WTC11 (cell line): ENCODE results near the gene PRKAR1B.

Source experiments
- MAX ChIP-seq: sonication (generic); formaldehyde crosslinking; IDR thresholded peaks from 2 replicates; pipeline ENCODE4 v1.8.0; 2022; ENCODE audit warnings: mild to moderate bottlenecking, missing genetic modification reagents
- NR1H2 ChIP-seq: sonication (generic); formaldehyde crosslinking; IDR thresholded peaks from 2 replicates; pipeline ENCODE4 v1.9.0; 2021; ENCODE audit warnings: mild to moderate bottlenecking, moderate library complexity, missing genetic modification reagents
- TF ChIP-seq, protein P1 (sequence below): fragments of 200-600 bp; IDR thresholded peaks from 2 replicates; pipeline ENCODE4 v1.8.0; 2022; ENCODE audit warnings: antibody characterized with exemption
- TF ChIP-seq, protein P2 (sequence below): sonication (generic); formaldehyde crosslinking; IDR thresholded peaks from 2 replicates; pipeline ENCODE4 v1.8.0; 2023; ENCODE audit warnings: missing genetic modification reagents, mild to moderate bottlenecking, borderline replicate concordance

- TF ChIP-seq, protein P1, sequence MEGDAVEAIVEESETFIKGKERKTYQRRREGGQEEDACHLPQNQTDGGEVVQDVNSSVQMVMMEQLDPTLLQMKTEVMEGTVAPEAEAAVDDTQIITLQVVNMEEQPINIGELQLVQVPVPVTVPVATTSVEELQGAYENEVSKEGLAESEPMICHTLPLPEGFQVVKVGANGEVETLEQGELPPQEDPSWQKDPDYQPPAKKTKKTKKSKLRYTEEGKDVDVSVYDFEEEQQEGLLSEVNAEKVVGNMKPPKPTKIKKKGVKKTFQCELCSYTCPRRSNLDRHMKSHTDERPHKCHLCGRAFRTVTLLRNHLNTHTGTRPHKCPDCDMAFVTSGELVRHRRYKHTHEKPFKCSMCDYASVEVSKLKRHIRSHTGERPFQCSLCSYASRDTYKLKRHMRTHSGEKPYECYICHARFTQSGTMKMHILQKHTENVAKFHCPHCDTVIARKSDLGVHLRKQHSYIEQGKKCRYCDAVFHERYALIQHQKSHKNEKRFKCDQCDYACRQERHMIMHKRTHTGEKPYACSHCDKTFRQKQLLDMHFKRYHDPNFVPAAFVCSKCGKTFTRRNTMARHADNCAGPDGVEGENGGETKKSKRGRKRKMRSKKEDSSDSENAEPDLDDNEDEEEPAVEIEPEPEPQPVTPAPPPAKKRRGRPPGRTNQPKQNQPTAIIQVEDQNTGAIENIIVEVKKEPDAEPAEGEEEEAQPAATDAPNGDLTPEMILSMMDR, result no peak
- TF ChIP-seq NR1H2 (CRISPR knock-in tag) (no peak), MAX (CRISPR knock-in tag) (no peak)
- TF ChIP-seq, protein P2, sequence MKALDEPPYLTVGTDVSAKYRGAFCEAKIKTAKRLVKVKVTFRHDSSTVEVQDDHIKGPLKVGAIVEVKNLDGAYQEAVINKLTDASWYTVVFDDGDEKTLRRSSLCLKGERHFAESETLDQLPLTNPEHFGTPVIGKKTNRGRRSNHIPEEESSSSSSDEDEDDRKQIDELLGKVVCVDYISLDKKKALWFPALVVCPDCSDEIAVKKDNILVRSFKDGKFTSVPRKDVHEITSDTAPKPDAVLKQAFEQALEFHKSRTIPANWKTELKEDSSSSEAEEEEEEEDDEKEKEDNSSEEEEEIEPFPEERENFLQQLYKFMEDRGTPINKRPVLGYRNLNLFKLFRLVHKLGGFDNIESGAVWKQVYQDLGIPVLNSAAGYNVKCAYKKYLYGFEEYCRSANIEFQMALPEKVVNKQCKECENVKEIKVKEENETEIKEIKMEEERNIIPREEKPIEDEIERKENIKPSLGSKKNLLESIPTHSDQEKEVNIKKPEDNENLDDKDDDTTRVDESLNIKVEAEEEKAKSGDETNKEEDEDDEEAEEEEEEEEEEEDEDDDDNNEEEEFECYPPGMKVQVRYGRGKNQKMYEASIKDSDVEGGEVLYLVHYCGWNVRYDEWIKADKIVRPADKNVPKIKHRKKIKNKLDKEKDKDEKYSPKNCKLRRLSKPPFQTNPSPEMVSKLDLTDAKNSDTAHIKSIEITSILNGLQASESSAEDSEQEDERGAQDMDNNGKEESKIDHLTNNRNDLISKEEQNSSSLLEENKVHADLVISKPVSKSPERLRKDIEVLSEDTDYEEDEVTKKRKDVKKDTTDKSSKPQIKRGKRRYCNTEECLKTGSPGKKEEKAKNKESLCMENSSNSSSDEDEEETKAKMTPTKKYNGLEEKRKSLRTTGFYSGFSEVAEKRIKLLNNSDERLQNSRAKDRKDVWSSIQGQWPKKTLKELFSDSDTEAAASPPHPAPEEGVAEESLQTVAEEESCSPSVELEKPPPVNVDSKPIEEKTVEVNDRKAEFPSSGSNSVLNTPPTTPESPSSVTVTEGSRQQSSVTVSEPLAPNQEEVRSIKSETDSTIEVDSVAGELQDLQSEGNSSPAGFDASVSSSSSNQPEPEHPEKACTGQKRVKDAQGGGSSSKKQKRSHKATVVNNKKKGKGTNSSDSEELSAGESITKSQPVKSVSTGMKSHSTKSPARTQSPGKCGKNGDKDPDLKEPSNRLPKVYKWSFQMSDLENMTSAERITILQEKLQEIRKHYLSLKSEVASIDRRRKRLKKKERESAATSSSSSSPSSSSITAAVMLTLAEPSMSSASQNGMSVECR (CRISPR knock-in tag), result no peak
Measured at GRCh38 chr7:628402-628763, 98.7 kb downstream of the PRKAR1B start.
